ENCODE results near the gene ITPK1. TPM values are rescaled to one million over a fixed set of nuclear protein-coding genes. Genes with fewer than 3 reads are reported as not detected.

Gene ITPK1
- total RNA-seq, 2 donors from 2014 or later: 57.9 to 92.1 TPM

DNA sequence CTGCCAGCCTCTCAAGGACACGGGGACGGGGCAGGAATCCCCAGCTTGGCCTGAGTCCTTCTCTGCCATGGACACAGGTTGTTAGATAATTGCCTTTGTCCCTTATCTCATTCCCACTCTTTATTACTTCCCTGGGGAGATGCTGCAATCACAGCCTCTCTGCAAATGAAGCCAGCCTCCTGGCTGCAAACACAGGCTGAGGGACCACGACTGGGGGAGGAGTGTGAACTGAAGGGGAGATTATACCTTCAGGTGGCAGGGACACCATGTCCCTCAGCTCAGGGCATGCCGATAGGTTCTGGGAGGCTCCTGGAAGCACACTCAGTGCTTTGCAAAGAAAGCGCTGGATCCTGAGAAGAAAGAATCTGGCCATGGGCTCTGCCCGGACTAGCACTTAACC lies 208.9 kb downstream of the ITPK1 start:
- Mint-ChIP-seq H3K36me3 (no peaks in the 10 kb centered on the region), H3K27ac (no peak overlapping the region), H3K4me1 (ENCODE audit: low read depth in 2 of 2) (no peaks in the 10 kb centered on the region), H3K27me3 (peaks cover 12 to 15% of the 10 kb centered on the region in 2 donors), H3K4me3 (no peak overlapping the region), H3K9me3 (no peaks in the 10 kb centered on the region)
- DNase-seq (ENCODE audit: low spot score) (no peak), ATAC-seq (no peak)

DNA sequence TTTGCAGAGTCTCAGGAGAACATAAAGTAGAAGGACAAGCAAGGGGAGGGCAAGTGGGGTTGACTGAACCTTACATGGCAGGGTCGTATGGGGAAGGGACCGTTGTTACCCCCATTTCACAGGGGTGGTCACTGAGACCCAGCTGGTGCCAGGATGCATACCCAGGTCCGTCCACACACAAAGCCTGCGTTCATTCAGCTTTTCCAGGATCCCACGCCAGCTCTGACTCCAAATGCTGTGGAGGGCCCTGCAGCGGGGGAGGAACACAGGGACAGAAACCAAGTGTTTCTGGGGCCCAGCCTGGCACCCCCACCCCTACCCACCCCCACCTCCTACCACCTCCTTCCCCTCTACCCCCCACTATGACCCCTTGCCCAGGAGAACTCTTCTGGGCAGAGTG lies 209.3 kb downstream of the ITPK1 start:
- no peaks in the 10 kb centered on the region for H3K9me3 Mint-ChIP-seq
- H3K4me3 Mint-ChIP-seq: no peak overlapping the region
- DNase-seq (ENCODE audit: low spot score): no peak
- no peaks in the 10 kb centered on the region for H3K36me3 Mint-ChIP-seq
- no peak overlapping the region for H3K27ac Mint-ChIP-seq
- H3K4me1 Mint-ChIP-seq (ENCODE audit: low read depth in 2 of 2): no peaks in the 10 kb centered on the region
- peaks cover 12 to 15% of the 10 kb centered on the region in 2 donors for H3K27me3 Mint-ChIP-seq
- no peak for ATAC-seq

DNA sequence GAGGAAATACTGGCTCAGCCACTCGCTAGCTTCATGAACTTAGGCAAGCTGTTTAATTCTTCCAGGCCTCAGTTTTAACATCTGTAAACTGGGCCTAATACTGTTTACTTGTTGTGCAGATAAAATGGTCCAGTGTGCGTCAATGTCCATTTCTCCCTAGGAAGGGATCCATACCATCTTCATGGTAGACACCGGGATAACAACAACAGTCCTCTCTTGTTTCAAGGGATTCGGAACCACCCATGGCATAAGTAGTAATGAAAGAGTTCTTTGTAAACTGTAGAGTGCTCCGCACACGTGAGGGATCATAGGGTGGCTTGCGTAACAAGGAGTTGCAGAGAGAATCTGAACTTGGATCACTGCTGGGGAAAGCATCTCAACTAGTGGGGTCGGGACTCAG lies 210.1 kb downstream of the ITPK1 start:
- DNase-seq (ENCODE audit: low spot score) (no peak), ATAC-seq (no peak)
- Mint-ChIP-seq H3K36me3 (no peaks in the 10 kb centered on the region), H3K4me3 (no peak overlapping the region), H3K27me3 (peaks cover 12 to 19% of the 10 kb centered on the region in 2 donors), H3K4me1 (ENCODE audit: low read depth in 2 of 2) (no peaks in the 10 kb centered on the region), H3K27ac (no peak overlapping the region), H3K9me3 (no peaks in the 10 kb centered on the region)

DNA sequence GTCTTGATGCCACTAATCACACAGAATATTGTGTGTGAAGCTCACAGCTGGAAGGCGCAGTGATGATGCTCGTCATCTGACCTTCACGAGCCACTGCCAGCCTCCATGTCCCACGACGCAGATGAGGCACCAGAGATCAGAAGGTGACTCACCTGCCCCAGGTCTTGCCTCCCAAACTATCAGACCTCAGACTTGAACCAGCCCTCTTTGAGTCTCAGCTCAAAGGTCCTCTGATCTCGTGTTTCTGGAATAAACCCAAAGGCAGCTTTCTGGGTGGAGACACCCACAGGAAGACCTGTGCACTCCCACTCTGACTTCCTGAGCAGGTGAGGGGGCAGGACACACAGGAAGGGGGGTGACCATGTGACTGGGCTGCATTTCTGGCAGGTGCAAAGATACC lies 212.4 kb downstream of the ITPK1 start:
- Mint-ChIP-seq H3K27me3 (peaks cover 12 to 19% of the 10 kb centered on the region in 2 donors), H3K36me3 (no peaks in the 10 kb centered on the region), H3K4me1 (ENCODE audit: low read depth in 2 of 2) (peaks cover 0 to under 1% of the 10 kb centered on the region in 2 donors), H3K9me3 (no peaks in the 10 kb centered on the region), H3K27ac (no peak overlapping the region), H3K4me3 (no peak overlapping the region)
- DNase-seq (ENCODE audit: low spot score): no peak
- no peak for ATAC-seq

DNA sequence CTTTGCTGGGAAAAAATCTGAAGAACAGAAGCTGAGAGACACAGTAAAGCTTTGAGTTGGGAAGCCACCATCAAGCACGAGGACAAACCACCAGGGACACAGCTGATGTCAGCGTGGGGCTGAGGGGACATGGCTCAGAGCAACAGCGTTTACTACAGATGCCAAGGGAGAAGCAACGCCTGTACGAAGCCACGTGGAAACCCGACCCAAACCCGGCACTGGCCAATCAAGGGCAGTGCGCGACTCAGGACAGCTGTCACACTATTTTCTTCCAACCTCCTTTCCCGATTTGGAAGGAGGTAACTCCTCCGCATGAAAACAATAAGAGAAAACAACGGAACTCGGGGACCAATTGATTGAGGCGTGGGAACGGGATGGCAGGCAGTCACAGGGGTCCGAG lies 213.0 kb downstream of the ITPK1 start:
- Mint-ChIP-seq H3K4me1 (ENCODE audit: low read depth in 2 of 2) (peaks cover 3 to 5% of the 10 kb centered on the region in 2 donors), H3K27me3 (peaks cover 12 to 19% of the 10 kb centered on the region in 2 donors), H3K4me3 (no peak overlapping the region), H3K9me3 (no peaks in the 10 kb centered on the region), H3K27ac (no peak overlapping the region), H3K36me3 (no peaks in the 10 kb centered on the region)
- no peak for ATAC-seq
- DNase-seq (ENCODE audit: low spot score): no peak

DNA sequence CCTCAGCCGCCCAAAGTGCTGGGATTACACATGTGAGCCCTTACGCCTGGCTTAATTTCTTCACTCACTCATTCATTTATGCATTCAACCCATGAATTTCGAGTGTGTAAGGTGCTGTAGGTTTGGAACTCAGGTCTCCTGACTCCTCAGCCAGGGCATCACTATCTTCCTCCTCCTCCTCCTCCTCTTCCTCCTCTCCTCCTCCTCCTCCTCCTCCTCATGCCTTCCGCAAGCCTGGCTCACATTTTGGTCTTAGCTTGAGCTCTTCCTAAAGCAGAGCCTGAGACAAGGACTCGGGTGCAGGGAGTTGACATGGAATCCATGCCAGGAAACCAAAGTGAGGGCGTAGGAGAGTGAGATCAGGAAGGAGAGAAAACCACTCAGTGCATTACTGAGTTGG lies 213.5 kb downstream of the ITPK1 start:
- Mint-ChIP-seq H3K27me3 (peaks cover 12 to 21% of the 10 kb centered on the region in 2 donors), H3K9me3 (no peaks in the 10 kb centered on the region), H3K36me3 (no peaks in the 10 kb centered on the region), H3K4me3 (no peak overlapping the region), H3K27ac (no peak overlapping the region), H3K4me1 (ENCODE audit: low read depth in 2 of 2) (peaks cover 4 to 5% of the 10 kb centered on the region in 2 donors)
- ATAC-seq (no peak), DNase-seq (ENCODE audit: low spot score) (no peak)

DNA sequence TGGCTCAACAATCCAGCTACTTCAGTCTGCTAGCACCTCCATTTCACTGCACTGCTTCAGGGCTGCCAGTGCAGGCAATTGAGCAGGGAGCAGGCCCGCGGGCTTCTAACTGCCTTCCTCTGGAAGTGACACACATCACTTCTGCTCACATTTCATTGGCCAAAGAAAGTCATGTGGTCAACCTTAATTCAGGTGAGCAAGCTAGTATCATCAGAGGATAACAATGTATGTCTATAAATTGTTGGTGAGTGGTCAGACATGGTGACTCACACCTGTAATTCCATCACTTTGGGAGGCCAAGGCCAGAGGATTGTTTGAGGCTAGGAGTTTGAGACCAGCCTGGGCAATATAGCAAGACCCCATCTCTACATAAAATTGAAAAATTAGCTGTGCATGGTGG lies 215.1 kb downstream of the ITPK1 start:
- Mint-ChIP-seq H3K36me3 (no peaks in the 10 kb centered on the region), H3K27ac (no peak overlapping the region), H3K27me3 (peaks cover 12 to 25% of the 10 kb centered on the region in 2 donors), H3K9me3 (no peaks in the 10 kb centered on the region), H3K4me3 (no peak overlapping the region), H3K4me1 (ENCODE audit: low read depth in 2 of 2) (peaks cover 5% of the 10 kb centered on the region in 2 donors)
- DNase-seq (ENCODE audit: low spot score) (no peak), ATAC-seq (no peak)

DNA sequence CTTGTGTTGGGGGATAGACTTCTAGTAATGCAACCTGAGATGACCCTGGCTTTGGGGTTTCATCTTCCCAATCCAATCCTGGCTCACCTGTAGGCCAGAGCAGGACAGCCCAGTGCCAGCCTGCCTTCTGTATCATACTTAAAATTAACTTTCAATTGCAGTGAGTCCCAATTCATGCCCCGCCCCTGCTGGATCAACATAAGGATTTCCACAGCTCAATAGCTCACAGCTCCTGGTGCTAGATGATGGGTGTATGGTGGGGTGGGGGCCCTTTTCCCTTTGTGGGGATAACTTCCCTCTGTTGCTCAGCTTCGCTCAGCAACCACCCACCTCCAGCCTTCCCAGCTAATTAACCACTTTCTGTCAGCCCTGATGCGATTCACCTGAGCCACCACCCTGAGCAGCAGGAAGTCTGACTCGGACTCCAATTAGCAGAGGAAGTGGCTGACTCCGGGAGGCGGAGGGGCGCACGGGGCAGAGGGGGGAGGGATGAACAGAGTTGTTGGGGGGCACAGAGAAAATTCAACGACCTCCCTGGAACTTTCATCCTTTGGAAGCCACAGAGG lies 217.1 kb downstream of the ITPK1 start:
- ATAC-seq (no peak), DNase-seq (ENCODE audit: low spot score) (no peak)
- Mint-ChIP-seq H3K27me3 (peaks cover 12 to 25% of the 10 kb centered on the region in 2 donors), H3K27ac (no peak overlapping the region), H3K9me3 (peaks cover 1% of the 10 kb centered on the region), H3K36me3 (peaks cover 5% of the 10 kb centered on the region), H3K4me3 (no peak overlapping the region), H3K4me1 (ENCODE audit: low read depth in 2 of 2) (peaks cover 5% of the 10 kb centered on the region in 2 donors)

DNA sequence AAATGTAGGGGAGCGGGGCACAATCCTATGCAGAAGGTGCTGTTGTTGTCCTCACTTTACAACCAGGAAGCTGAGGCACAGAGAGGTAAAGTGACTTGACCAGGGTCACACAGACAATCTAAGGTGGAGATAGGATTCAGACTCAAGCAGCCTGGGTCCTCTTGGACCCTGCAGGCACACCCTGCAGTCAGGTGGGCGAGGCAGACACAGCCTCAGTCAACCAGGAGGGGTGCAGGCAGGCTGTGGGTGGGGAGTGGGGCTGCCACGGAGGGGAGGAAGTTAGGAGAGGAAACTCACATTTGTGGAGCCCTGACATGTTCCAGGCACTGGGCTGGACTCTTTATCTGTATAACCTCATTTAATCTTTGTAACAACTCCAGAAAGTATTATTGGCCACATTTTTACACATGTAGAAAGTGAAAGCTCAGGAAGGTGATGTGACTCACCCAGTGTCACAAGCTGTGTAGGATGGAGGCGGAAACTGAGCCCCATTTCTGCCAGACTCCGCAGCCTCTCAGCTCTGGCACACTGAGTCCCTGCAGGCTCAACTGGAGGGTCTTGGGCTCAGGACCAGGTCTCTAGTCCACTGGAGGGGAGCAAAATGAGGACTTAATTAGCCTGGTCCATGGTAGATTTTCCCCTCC lies 217.7 kb downstream of the ITPK1 start:
- Mint-ChIP-seq H3K9me3 (peaks cover 2% of the 10 kb centered on the region), H3K27me3 (peaks cover 10 to 21% of the 10 kb centered on the region in 2 donors), H3K4me3 (no peak overlapping the region), H3K27ac (no peak overlapping the region), H3K36me3 (peaks cover 8% of the 10 kb centered on the region), H3K4me1 (ENCODE audit: low read depth in 2 of 2) (peaks cover 5% of the 10 kb centered on the region in 2 donors)
- ATAC-seq: peak; percentile 40 to 70
- DNase-seq (ENCODE audit: low spot score): no peak

DNA sequence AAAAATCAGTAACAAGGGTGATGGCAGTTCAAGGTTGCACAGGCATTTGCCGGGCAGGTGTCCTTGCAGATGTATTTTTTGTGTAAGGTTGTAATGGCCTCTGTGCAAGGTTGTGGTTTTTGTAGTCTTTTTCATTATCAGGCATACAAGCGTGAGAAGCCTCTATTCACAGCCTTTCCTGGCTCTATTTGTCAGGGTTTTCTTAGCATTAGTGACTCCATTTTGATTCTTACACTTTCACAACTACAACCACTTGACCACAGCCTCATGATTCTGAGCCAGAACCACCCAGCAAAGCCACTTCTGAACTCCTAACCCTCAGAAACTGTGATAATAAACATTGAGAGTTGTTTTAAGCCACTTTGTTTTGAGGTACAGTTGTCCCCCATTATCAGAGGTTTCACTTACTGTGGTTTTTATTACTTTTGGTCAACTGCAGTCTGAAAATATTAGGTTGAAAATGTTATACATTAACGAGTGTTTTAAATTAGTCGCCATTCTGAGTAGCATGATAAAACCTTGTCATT lies 220.3 kb downstream of the ITPK1 start:
- Mint-ChIP-seq H3K4me3 (no peak overlapping the region), H3K9me3 (peaks cover 2% of the 10 kb centered on the region), H3K36me3 (peaks cover 8% of the 10 kb centered on the region), H3K27ac (no peak overlapping the region), H3K4me1 (ENCODE audit: low read depth in 2 of 2) (peaks cover 5% of the 10 kb centered on the region in 2 donors), H3K27me3 (peaks cover 0 to 12% of the 10 kb centered on the region in 2 donors)
- no peak for ATAC-seq
- no peak for DNase-seq (ENCODE audit: low spot score)

DNA sequence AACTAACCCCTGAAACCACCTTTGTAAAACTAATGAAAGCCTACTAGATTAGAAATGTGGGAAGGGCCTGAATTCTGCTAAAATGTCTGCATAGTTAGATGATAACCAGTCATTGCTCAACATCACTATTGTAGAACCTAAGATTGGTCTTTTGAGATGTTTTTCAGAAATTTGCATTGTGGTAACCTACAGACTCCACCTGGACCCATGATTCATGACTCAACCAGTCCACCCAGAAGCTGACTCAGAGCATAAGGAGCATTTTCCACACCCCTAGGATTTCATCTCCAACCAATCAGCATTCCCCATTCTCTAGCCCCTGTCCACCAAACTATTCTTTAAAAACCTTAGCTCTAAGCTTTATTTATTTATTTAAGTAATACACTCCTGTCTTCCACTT lies 223.1 kb downstream of the ITPK1 start:
- no peak for DNase-seq (ENCODE audit: low spot score)
- Mint-ChIP-seq H3K27me3 (peaks cover 22 to 29% of the 10 kb centered on the region in 2 donors), H3K4me1 (ENCODE audit: low read depth in 2 of 2) (peaks cover 0 to 2% of the 10 kb centered on the region in 2 donors), H3K9me3 (peaks cover 2% of the 10 kb centered on the region), H3K27ac (no peak overlapping the region), H3K36me3 (peaks cover 8% of the 10 kb centered on the region), H3K4me3 (no peak overlapping the region)
- ATAC-seq: no peak

DNA sequence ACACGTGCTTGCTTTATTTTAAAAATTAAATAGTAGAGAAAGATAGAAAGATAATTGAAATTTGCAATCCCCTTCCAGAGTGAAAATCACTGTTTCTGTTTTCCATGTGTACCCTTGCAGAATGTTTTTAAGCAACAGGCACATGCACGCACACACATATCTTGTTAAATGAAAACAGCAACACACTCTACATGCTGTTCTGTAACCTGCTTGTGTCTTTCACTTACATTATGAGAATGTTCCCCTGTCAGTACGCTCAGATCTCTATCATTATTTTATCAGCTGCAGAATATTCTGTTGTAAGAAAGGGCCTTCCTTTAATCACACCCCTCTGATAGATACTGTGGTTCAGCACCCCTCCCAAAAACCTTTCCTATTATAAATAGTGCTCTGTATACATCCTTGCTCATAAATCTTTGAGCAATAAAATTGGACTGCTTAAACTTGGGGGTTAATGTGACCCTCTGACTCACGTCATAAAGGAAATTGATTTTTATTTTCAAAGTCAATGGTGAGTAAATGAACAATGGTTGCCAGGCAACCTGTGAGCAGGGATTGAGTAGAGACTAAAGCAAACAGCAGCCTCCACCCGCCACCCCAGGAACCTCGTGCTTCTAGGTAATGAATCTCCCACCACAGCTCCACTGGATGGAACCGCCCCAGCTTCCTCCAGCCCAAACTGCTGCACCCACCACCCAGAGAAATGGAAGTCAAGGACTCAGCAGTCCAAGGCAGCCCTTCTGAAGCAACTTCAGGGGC lies 224.7 kb downstream of the ITPK1 start:
- Mint-ChIP-seq H3K9me3 (peaks cover 2% of the 10 kb centered on the region), H3K36me3 (peaks cover 8% of the 10 kb centered on the region), H3K27me3 (peaks cover 28 to 32% of the 10 kb centered on the region in 2 donors), H3K4me1 (ENCODE audit: low read depth in 2 of 2) (no peaks in the 10 kb centered on the region), H3K4me3 (no peak overlapping the region), H3K27ac (no peak overlapping the region)
- no peak for ATAC-seq
- DNase-seq (ENCODE audit: low spot score): no peak

DNA sequence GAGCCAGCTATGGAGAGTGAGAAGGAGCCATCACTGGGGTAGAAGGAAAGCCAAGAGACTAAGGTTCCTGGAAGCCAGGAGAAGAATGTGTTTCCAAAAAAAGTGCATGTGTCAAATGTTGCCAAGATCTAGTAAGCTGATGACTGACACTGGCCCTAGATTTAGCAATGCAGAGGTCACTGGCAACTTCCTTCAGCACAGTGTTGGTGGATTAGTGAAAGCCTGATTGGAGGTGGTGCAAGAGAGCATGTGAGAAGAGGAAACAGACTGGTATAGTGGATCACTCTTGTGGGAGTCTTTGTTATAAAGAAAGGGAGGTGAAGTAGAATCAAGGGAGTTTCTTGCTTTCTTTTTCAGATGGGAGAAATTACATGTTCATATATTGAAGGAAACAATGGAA lies 226.8 kb downstream of the ITPK1 start:
- Mint-ChIP-seq H3K27me3 (peaks cover 40 to 52% of the 10 kb centered on the region in 2 donors), H3K36me3 (peaks cover 6% of the 10 kb centered on the region), H3K4me3 (no peak overlapping the region), H3K4me1 (ENCODE audit: low read depth in 2 of 2) (no peaks in the 10 kb centered on the region), H3K27ac (no peak overlapping the region), H3K9me3 (peaks cover 2% of the 10 kb centered on the region)
- DNase-seq (ENCODE audit: low spot score) (no peak), ATAC-seq (no peak)

DNA sequence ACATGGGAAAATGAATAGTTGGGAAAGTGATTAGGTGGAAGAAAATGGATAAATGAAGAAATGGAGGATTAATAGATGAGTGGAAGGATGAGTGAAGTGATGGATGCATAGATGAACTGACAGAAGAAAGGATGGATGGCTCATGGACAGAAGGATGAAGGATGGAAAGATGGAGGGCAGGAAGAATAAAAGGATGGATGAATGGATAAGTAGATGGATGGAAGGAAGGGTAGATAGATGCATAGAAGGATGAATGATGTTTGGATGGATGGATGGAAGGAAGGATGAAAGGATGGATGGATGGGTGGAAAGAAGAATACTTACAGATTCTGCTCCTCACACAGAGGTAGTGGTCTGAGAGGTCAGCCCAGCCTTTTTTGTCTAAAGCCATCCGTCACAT lies 228.6 kb downstream of the ITPK1 start:
- Mint-ChIP-seq H3K36me3 (no peaks in the 10 kb centered on the region), H3K27ac (no peak overlapping the region), H3K4me3 (no peak overlapping the region), H3K27me3 (peaks cover 33 to 52% of the 10 kb centered on the region in 2 donors), H3K9me3 (no peaks in the 10 kb centered on the region), H3K4me1 (ENCODE audit: low read depth in 2 of 2) (no peaks in the 10 kb centered on the region)
- ATAC-seq: no peak
- DNase-seq (ENCODE audit: low spot score): no peak

Data from natural killer cell treated with Interleukin-12 subunit alpha and Interleukin-12 subunit beta and Interleukin-15 and Interleukin-18, amount 100 ng/mL, for 72 hours (primary cell).